Thyroid gland (tissue), 4 donors: ENCODE results near the gene GPC5. TPM values are rescaled to one million over a fixed set of nuclear protein-coding genes. Genes with fewer than 3 reads are reported as not detected.

Experiments used
- DNase-seq, 2 donors: peaks; one replicate each; pipeline ENCODE4 v3.0.0-alpha.2; 2019
- H3K27ac ChIP-seq, 3 donors: fragments of 200-600 bp; sonication (generic); 1 replicate in 2 of 3; 2 replicates in 1 of 3; pipeline ENCODE4 v1.5.1; 2016 to 2019; ENCODE audit warnings: mild to moderate bottlenecking in 1 of 3, moderate library complexity in 1 of 3
- H3K27me3 ChIP-seq: fragments of 200-600 bp; sonication (generic); one replicate; pipeline ENCODE4 v1.5.1; 2019
- H3K36me3 ChIP-seq, 2 donors: fragments of 200-600 bp; sonication (generic); one replicate each; pipeline ENCODE4 v1.5.1; 2016 to 2019
- H3K4me1 ChIP-seq, 2 donors: fragments of 200-600 bp; sonication (generic); one replicate each; pipeline ENCODE4 v1.5.1; 2017 to 2019
- H3K4me3 ChIP-seq, 3 donors: fragments of 200-600 bp; sonication (generic); replicated peaks in 1 of 3; 1 replicate in 2 of 3; 2 replicates in 1 of 3; pipeline ENCODE4 v1.5.1; 2016; ENCODE audit warnings: mild to moderate bottlenecking in 1 of 3
- H3K9me3 ChIP-seq: fragments of 200-600 bp; sonication (generic); one replicate; pipeline ENCODE4 v1.5.1; 2017
- POLR2A ChIP-seq, 2 donors: fragments of 450-650 bp; IDR thresholded peaks; one replicate each; pipeline ENCODE4 v1.6.1; 2017; ENCODE audit warnings: antibody characterized with exemption in 2 of 2, mild to moderate bottlenecking in 2 of 2, moderate library complexity in 1 of 2
- WGBS, 2 donors: methylation state at CpG; one replicate each; pipeline ENCODE4 v1.1.5; 2017; 5-methylcytosine and 5-hydroxymethylcytosine counted together
- intact Hi-C: fragments of 100-400 bp; cut with DNase I; formaldehyde crosslinking; loops from one replicate; pipeline ENCODE4 v1.15.1; 2023
- total RNA-seq, 4 donors: library from RNA; depleted of rRNA; stranded (reverse); fragments of >200 nt; gene quantifications; one replicate each; pipeline ENCODE4 v1.2.3, GENCODE V29; 2016
- TF ChIP-seq, protein P1 (sequence below), 6 experiments: fragments of 200-600 bp in 3 of 6; fragments of 450-650 bp in 3 of 6; sonication (generic) in 3 of 6; IDR thresholded peaks; one replicate each; pipeline ENCODE4 v1.5.1; 2016 to 2019; ENCODE audit warnings: antibody characterized with exemption in 6 of 6, mild to moderate bottlenecking in 2 of 6, inconsistent platforms in 1 of 6, moderate library complexity in 1 of 6

Gene GPC5
- total RNA-seq, 4 donors from 2014 or later, result 0.67 to 2.3 (median 1.3) TPM

DNA sequence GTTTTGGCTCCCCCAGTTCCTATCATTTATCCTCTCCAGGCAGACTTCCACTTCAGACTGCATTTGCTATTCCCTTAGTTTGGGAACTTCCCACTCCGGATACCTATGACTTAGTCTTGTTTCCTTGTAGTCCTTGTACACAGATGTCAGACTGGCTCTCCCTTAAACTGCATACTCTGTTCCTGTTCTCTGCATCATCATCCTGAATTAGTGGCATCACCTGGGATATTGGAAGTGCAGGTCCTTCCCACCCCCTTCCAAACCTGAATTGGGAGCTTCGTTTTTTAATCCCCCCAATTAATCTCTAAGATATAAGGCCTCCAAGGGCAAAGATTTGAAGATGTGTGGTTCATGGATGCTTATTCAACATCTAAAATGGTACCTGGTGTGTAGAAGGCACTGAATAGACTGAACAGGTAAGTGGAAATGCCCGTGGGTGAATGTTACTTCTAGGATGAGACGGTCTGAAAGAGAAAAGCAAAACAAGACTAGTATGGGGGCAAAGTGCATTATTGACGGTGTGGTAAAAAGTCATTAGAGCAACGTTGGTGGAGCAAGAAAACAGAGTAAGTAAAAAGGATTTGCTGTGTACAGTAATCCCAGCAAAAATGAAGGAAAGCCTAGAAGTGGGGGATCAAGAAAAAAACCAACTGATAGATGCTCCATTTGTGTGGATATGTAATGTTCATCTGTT lies 41.4 kb upstream of the GPC5 start:
- Histone ChIP-seq H3K4me1 (peaks cover 20 to 25% of the 10 kb centered on the region in 2 donors), H3K36me3 (peaks cover 8 to 16% of the 10 kb centered on the region in 2 donors), H3K9me3 (no peaks in the 10 kb centered on the region), H3K4me3 (no peak overlapping the region), H3K27ac (no peak overlapping the region), H3K27me3 (no peaks in the 10 kb centered on the region)
- DNase-seq, result no peak
- 83 to 86% methylated on average over 6 of the region's 6 CpGs for WGBS, 2 donors
- TF ChIP-seq, protein P1, sequence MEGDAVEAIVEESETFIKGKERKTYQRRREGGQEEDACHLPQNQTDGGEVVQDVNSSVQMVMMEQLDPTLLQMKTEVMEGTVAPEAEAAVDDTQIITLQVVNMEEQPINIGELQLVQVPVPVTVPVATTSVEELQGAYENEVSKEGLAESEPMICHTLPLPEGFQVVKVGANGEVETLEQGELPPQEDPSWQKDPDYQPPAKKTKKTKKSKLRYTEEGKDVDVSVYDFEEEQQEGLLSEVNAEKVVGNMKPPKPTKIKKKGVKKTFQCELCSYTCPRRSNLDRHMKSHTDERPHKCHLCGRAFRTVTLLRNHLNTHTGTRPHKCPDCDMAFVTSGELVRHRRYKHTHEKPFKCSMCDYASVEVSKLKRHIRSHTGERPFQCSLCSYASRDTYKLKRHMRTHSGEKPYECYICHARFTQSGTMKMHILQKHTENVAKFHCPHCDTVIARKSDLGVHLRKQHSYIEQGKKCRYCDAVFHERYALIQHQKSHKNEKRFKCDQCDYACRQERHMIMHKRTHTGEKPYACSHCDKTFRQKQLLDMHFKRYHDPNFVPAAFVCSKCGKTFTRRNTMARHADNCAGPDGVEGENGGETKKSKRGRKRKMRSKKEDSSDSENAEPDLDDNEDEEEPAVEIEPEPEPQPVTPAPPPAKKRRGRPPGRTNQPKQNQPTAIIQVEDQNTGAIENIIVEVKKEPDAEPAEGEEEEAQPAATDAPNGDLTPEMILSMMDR (IDR thresholded peaks at IDR 0.05), result no peak
- no peak for TF ChIP-seq POLR2A (IDR thresholded peaks at IDR 0.05)
- intact Hi-C loops, result no loop called here

- intact Hi-C loops, result no loop called here
- Histone ChIP-seq H3K27ac (no peak overlapping the region), H3K4me3 (no peak overlapping the region), H3K4me1 (peaks cover 13 to 18% of the 10 kb centered on the region in 2 donors), H3K27me3 (no peaks in the 10 kb centered on the region), H3K9me3 (no peaks in the 10 kb centered on the region), H3K36me3 (peaks cover 8 to 16% of the 10 kb centered on the region in 2 donors)
- WGBS, 2 donors, result 65 to 73% methylated on average over 7 of the region's 7 CpGs
- no peak for TF ChIP-seq POLR2A (IDR thresholded peaks at IDR 0.05)
- no peak for DNase-seq
Observed at GRCh38 chr13:91357613-91358386, 40.6 kb upstream of the GPC5 start.

GRCh38 chr13:91358387-91358782 lies 40.0 kb upstream of the GPC5 start:
- peaks cover 9 to 12% of the 10 kb centered on the region in 2 donors for H3K4me1 ChIP-seq
- TF ChIP-seq, protein P1 (IDR thresholded peaks at IDR 0.05), result no peak
- TF ChIP-seq POLR2A (IDR thresholded peaks at IDR 0.05), result no peak
- intact Hi-C loops, result no loop called here
- WGBS, 2 donors, result 61 to 72% methylated on average over 2 of the region's 2 CpGs
- no peak overlapping the region for H3K27ac ChIP-seq
- peaks cover 8 to 16% of the 10 kb centered on the region in 2 donors for H3K36me3 ChIP-seq
- no peaks in the 10 kb centered on the region for H3K9me3 ChIP-seq
- no peak for DNase-seq
- H3K4me3 ChIP-seq, result no peak overlapping the region
- H3K27me3 ChIP-seq, result no peaks in the 10 kb centered on the region

DNA sequence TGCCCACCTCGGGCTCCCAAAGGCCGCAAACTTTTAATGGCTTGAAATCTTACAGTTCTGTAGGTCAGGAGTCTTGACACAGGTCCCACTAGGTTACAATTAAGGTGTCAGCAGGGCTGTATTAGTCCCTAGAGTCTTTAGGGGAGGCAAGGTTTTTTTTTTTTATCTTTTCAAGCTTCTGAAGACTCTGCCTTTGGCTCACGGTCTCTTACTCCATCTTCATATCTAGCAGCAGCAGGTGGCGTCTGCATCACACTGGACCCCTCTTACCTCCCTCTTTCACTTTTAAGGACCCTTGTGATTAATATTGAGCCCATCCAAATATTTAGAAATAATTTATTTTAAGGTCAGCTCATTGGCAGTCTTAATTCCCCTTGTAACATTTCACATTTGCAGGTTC lies 39.3 kb upstream of the GPC5 start:
- no peak overlapping the region for H3K4me3 ChIP-seq
- TF ChIP-seq, protein P1 (IDR thresholded peaks at IDR 0.05), result no peak
- TF ChIP-seq POLR2A (IDR thresholded peaks at IDR 0.05), result no peak
- H3K27me3 ChIP-seq, result no peaks in the 10 kb centered on the region
- H3K36me3 ChIP-seq, result peaks cover 8 to 13% of the 10 kb centered on the region in 2 donors
- H3K27ac ChIP-seq, result no peak overlapping the region
- 85 to 88% methylated on average over 4 of the region's 4 CpGs for WGBS, 2 donors
- no peaks in the 10 kb centered on the region for H3K9me3 ChIP-seq
- H3K4me1 ChIP-seq, result peaks cover 5% of the 10 kb centered on the region in 2 donors
- DNase-seq, result no peak
- intact Hi-C loops, result no loop called here

- no peak overlapping the region for H3K4me3 ChIP-seq
- no peak overlapping the region for H3K27ac ChIP-seq
- WGBS, 2 donors, result 67 to 75% methylated on average over 3 of the region's 3 CpGs
- DNase-seq, result no peak
- peaks cover 7 to 8% of the 10 kb centered on the region in 2 donors for H3K36me3 ChIP-seq
- H3K9me3 ChIP-seq, result no peaks in the 10 kb centered on the region
- intact Hi-C loops, result no loop called here
- TF ChIP-seq, protein P1 (IDR thresholded peaks at IDR 0.05), result no peak
- TF ChIP-seq POLR2A (IDR thresholded peaks at IDR 0.05), result no peak
- H3K4me1 ChIP-seq, result no peaks in the 10 kb centered on the region
- no peaks in the 10 kb centered on the region for H3K27me3 ChIP-seq
Observed at GRCh38 chr13:91359631-91360030, 38.8 kb upstream of the GPC5 start.
